Aorta (tissue), 5 donors: ENCODE measurements around the gene CERS1. TPM values are rescaled to one million over a fixed set of nuclear protein-coding genes. Genes with fewer than 3 reads are reported as not detected.

ENCODE experiments used
- ATAC-seq: fragments of 200-7000 bp; cut with Tn5 transposase; one replicate; pipeline ENCODE4 v1.9.1; 2022; ENCODE audit warnings: moderate library complexity; ENCODE audit not compliant: low FRiP score
- DNase-seq, 2 donors: peaks; one replicate each; pipeline ENCODE4 v3.0.0-alpha.2; 2020
- H3K27ac ChIP-seq, 2 donors: one replicate each; pipeline ENCODE4 v1.5.1; 2013; ENCODE audit warnings: low read length in 2 of 2, mild to moderate bottlenecking in 2 of 2, moderate library complexity in 2 of 2, control low read depth in 1 of 2, inconsistent platforms in 1 of 2, low read depth in 1 of 2
- H3K27me3 ChIP-seq, 2 donors: one replicate each; pipeline ENCODE4 v1.6.1; 2013; ENCODE audit warnings: control low read depth in 1 of 2, low read length in 1 of 2, mild to moderate bottlenecking in 1 of 2, moderate library complexity in 1 of 2; ENCODE audit not compliant: insufficient read depth in 2 of 2, control insufficient read depth in 1 of 2
- H3K36me3 ChIP-seq, 2 donors: one replicate each; pipeline ENCODE4 v1.6.1; 2013; ENCODE audit warnings: control low read depth in 1 of 2, low read length in 1 of 2, mild to moderate bottlenecking in 1 of 2; ENCODE audit not compliant: insufficient read depth in 2 of 2, control insufficient read depth in 1 of 2
- H3K4me1 ChIP-seq, 2 donors: one replicate each; pipeline ENCODE4 v1.6.1; 2013; ENCODE audit warnings: low read length in 2 of 2, control low read depth in 1 of 2, mild to moderate bottlenecking in 1 of 2, moderate library complexity in 1 of 2; ENCODE audit not compliant: insufficient read depth in 2 of 2, control insufficient read depth in 1 of 2
- H3K4me3 ChIP-seq, 2 donors: one replicate each; pipeline ENCODE4 v1.5.1; 2013; ENCODE audit warnings: low read length in 2 of 2, control low read depth in 1 of 2, mild to moderate bottlenecking in 1 of 2
- H3K9me3 ChIP-seq: one replicate; pipeline ENCODE4 v1.6.1; 2013; ENCODE audit warnings: mild to moderate bottlenecking, low read length; ENCODE audit not compliant: control insufficient read depth
- WGBS, 2 donors: extraction: QIAGEN DNeasy Blood & Tissue Kit; methylation state at CpG; one replicate each; pipeline ENCODE4 v1.1.7; 2013; 5-methylcytosine and 5-hydroxymethylcytosine counted together
- intact Hi-C, 2 donors: fragments of 100-400 bp; cut with DNase I; formaldehyde crosslinking; loops; one replicate each; pipeline versions ENCODE4 v1.14.2 to v1.15.0; 2022
- polyA plus RNA-seq, 2 donors: library from polyadenylated mRNA; stranded (reverse); fragments of 200-250 nt; gene quantifications; one replicate each; pipeline ENCODE4 v1.2.3, GENCODE V29; 2013
- total RNA-seq, 2 donors: library from RNA; stranded (reverse); fragmentation: NEBNext Ultra II Directional; extraction: Animal tissue kit (Norgen Biotek cat#: 25700); gene quantifications; one replicate each; pipeline ENCODE4 v1.2.1, GENCODE V29; 2021
- donor health status: healthy with polysubstance abuse.
- donor health status: Bipolar disorder and iron deficiency.
- donor health status: DM: no; HTN: no; CAD: no.
- donor health status: DM: no; HTN: no; CAD: no.
- donor health status: DM: yes; HTN: yes; CAD: no.

The CERS1 gene
- total and polyA plus RNA-seq, 4 donors, result 0.49 to 3.3 (median 0.88) TPM

GRCh38 chr19:18858906-18859646 is 36.9 kb downstream of the CERS1 start:
- H3K4me1 ChIP-seq, result no peaks in the 10 kb centered on the region

GRCh38 chr19:18857223-18857622 is 38.7 kb downstream of the CERS1 start:
- Histone ChIP-seq H3K27ac (no peak overlapping the region), H3K4me3 (no peak overlapping the region), H3K27me3 (no peaks in the 10 kb centered on the region), H3K36me3 (peaks cover 0 to 37% of the 10 kb centered on the region in 2 donors), H3K9me3 (no peaks in the 10 kb centered on the region), H3K4me1 (no peaks in the 10 kb centered on the region)
- 91 to 93% methylated on average over 13 of the region's 13 CpGs for WGBS, 2 donors
- intact Hi-C loops, result no loop called here
- DNase-seq (no peak), ATAC-seq (no peak)

More at GRCh38 chr19:18858906-18859646, 36.9 kb downstream of the CERS1 start:
- ATAC-seq (no peak), DNase-seq (no peak)
- Histone ChIP-seq H3K9me3 (no peaks in the 10 kb centered on the region), H3K36me3 (peaks cover 0 to 30% of the 10 kb centered on the region in 2 donors), H3K4me3 (no peak overlapping the region), H3K27me3 (no peaks in the 10 kb centered on the region), H3K27ac (no peak overlapping the region)
- WGBS, 2 donors, result 91 to 92% methylated on average over 21 of the region's 21 CpGs
- intact Hi-C loops, result no loop called here

GRCh38 chr19:18856385-18857126 is 39.4 kb downstream of the CERS1 start:
- ATAC-seq, result peak; percentile 23
- WGBS, 2 donors, result 78 to 83% methylated on average over 22 of the region's 22 CpGs
- Histone ChIP-seq H3K36me3 (peaks cover 0 to 34% of the 10 kb centered on the region in 2 donors), H3K9me3 (no peaks in the 10 kb centered on the region), H3K4me3 (no peak overlapping the region), H3K27me3 (no peaks in the 10 kb centered on the region), H3K4me1 (no peaks in the 10 kb centered on the region), H3K27ac (no peak overlapping the region)
- intact Hi-C loops, result no loop called here
- DNase-seq, result no peak

- no peak for ATAC-seq
- Histone ChIP-seq H3K27me3 (no peaks in the 10 kb centered on the region), H3K9me3 (no peaks in the 10 kb centered on the region), H3K4me1 (no peaks in the 10 kb centered on the region), H3K27ac (no peak overlapping the region), H3K4me3 (no peak overlapping the region), H3K36me3 (peaks cover 0 to 29% of the 10 kb centered on the region in 2 donors)
- intact Hi-C loops, result no loop called here
- 90% methylated on average over 27 of the region's 27 CpGs for WGBS, 2 donors
- no peak for DNase-seq
Observed at GRCh38 chr19:18855647-18856384, 40.1 kb downstream of the CERS1 start.

- no peak overlapping the region for H3K27ac ChIP-seq
- H3K4me3 ChIP-seq, result no peak overlapping the region
- H3K4me1 ChIP-seq, result no peaks in the 10 kb centered on the region
- no peaks in the 10 kb centered on the region for H3K27me3 ChIP-seq
- H3K36me3 ChIP-seq, result peaks cover 0 to 26% of the 10 kb centered on the region in 2 donors
- intact Hi-C loops, result no loop called here
- no peaks in the 10 kb centered on the region for H3K9me3 ChIP-seq
- WGBS, 2 donors, result 96% methylated on average over 33 of the region's 33 CpGs
- DNase-seq (no peak), ATAC-seq (no peak)
Observed at GRCh38 chr19:18854982-18855381, 41.0 kb downstream of the CERS1 start.

GRCh38 chr19:18853755-18854427 is 42.1 kb downstream of the CERS1 start:
- intact Hi-C loops, result no loop called here

GRCh38 chr19:18852648-18853047 is 43.3 kb downstream of the CERS1 start:
- H3K27me3 ChIP-seq, result no peaks in the 10 kb centered on the region
- H3K27ac ChIP-seq, result no peak overlapping the region
- H3K4me3 ChIP-seq, result no peak overlapping the region
- ATAC-seq (no peak), DNase-seq (no peak)
- H3K4me1 ChIP-seq, result no peaks in the 10 kb centered on the region
- intact Hi-C loops, result no loop called here
- no peaks in the 10 kb centered on the region for H3K9me3 ChIP-seq
- 87 to 88% methylated on average over 12 of the region's 12 CpGs for WGBS, 2 donors
- peaks cover 0 to 19% of the 10 kb centered on the region in 2 donors for H3K36me3 ChIP-seq

More at GRCh38 chr19:18853755-18854427, 42.1 kb downstream of the CERS1 start:
- H3K27ac ChIP-seq, result no peak overlapping the region
- 84 to 86% methylated on average over 17 of the region's 17 CpGs for WGBS, 2 donors
- H3K4me1 ChIP-seq, result no peaks in the 10 kb centered on the region
- H3K27me3 ChIP-seq, result no peaks in the 10 kb centered on the region
- no peaks in the 10 kb centered on the region for H3K9me3 ChIP-seq
- H3K4me3 ChIP-seq, result no peak overlapping the region
- DNase-seq (no peak), ATAC-seq (no peak)
- H3K36me3 ChIP-seq, result peaks cover 0 to 23% of the 10 kb centered on the region in 2 donors

GRCh38 chr19:18851673-18852325 is 44.2 kb downstream of the CERS1 start:
- WGBS, 2 donors, result 92 to 93% methylated on average over 31 of the region's 31 CpGs
- Histone ChIP-seq H3K27ac (no peak overlapping the region), H3K36me3 (peaks cover 0 to 16% of the 10 kb centered on the region in 2 donors), H3K9me3 (no peaks in the 10 kb centered on the region), H3K4me3 (no peak overlapping the region), H3K27me3 (no peaks in the 10 kb centered on the region), H3K4me1 (no peaks in the 10 kb centered on the region)
- no peak for DNase-seq
- intact Hi-C loops, result no loop called here
- no peak for ATAC-seq
